Neuronal stem cell (in vitro differentiated cells): Measurements from ENCODE around the gene HDAC4.

Experiments
- DNase-seq: peaks from one replicate; pipeline ENCODE4 v3.0.0-alpha.2; 2013; ENCODE audit warnings: low spot score
- H2AFZ ChIP-seq: one replicate; pipeline ENCODE4 v1.6.1; 2013; ENCODE audit warnings: mild to moderate bottlenecking, low read length, inconsistent platforms
- H2AK5ac ChIP-seq: 2 replicates; pipeline ENCODE4 v1.6.1; 2013; ENCODE audit warnings: low read depth, mild to moderate bottlenecking, inconsistent platforms, low read length, moderate library complexity, mixed read lengths
- H2BK120ac ChIP-seq: 2 replicates; pipeline ENCODE4 v1.6.1; 2013; ENCODE audit warnings: low read depth, mild to moderate bottlenecking, inconsistent platforms, low read length, moderate library complexity, mixed read lengths
- H2BK12ac ChIP-seq: one replicate; pipeline ENCODE4 v1.6.1; 2013; ENCODE audit warnings: low read length, inconsistent platforms
- H2BK15ac ChIP-seq: 2 replicates; pipeline ENCODE4 v1.6.1; 2013; ENCODE audit warnings: mild to moderate bottlenecking, low read length, inconsistent platforms, mixed read lengths
- H2BK5ac ChIP-seq: one replicate; pipeline ENCODE4 v1.6.1; 2013; ENCODE audit warnings: inconsistent platforms, mild to moderate bottlenecking, low read length, moderate library complexity
- H3K14ac ChIP-seq: one replicate; pipeline ENCODE4 v1.6.1; 2013; ENCODE audit warnings: low read length, inconsistent platforms
- H3K18ac ChIP-seq: 2 replicates; pipeline ENCODE4 v1.6.1; 2013; ENCODE audit warnings: low read length, inconsistent platforms
- H3K23ac ChIP-seq: 2 replicates; pipeline ENCODE4 v1.6.1; 2013; ENCODE audit warnings: low read depth, mild to moderate bottlenecking, mixed read lengths, low read length, inconsistent platforms; ENCODE audit not compliant: poor library complexity
- H3K27ac ChIP-seq: replicated peaks from 3 replicates; pipeline ENCODE4 v1.5.1; 2013; ENCODE audit warnings: low read length, inconsistent platforms
- H3K27me3 ChIP-seq, 3 experiments: 2 replicates each; pipeline ENCODE4 v1.6.1; 2013; ENCODE audit warnings: low read length in 3 of 3, mild to moderate bottlenecking in 2 of 3, inconsistent platforms in 1 of 3, low read depth in 1 of 3, mixed read lengths in 1 of 3, moderate library complexity in 1 of 3; ENCODE audit not compliant: control insufficient read depth in 3 of 3, insufficient read depth in 3 of 3
- H3K36me3 ChIP-seq, 2 donors: replicated peaks in 1 of 2; 2 replicates each; pipeline ENCODE4 v1.6.1; 2013; ENCODE audit warnings: low read length in 2 of 2; ENCODE audit not compliant: control insufficient read depth in 2 of 2, insufficient read depth in 2 of 2
- H3K4ac ChIP-seq: 2 replicates; pipeline ENCODE4 v1.6.1; 2013; ENCODE audit warnings: inconsistent platforms, mild to moderate bottlenecking, low read length, moderate library complexity
- H3K4me1 ChIP-seq, 2 donors: 1 replicate in 1 of 2; 2 replicates in 1 of 2; pipeline ENCODE4 v1.6.1; 2013; ENCODE audit warnings: low read length in 2 of 2, low read depth in 1 of 2; ENCODE audit not compliant: control insufficient read depth in 2 of 2, insufficient read depth in 1 of 2
- H3K4me2 ChIP-seq: one replicate; pipeline ENCODE4 v1.6.1; 2013; ENCODE audit warnings: mild to moderate bottlenecking, low read length, inconsistent platforms; ENCODE audit not compliant: insufficient read depth, poor library complexity, severe bottlenecking
- H3K4me3 ChIP-seq, 2 donors: 2 replicates each; pipeline ENCODE4 v1.5.1; 2013; ENCODE audit warnings: low read length in 2 of 2, mild to moderate bottlenecking in 2 of 2, inconsistent platforms in 1 of 2, moderate library complexity in 1 of 2
- H3K79me1 ChIP-seq: one replicate; pipeline ENCODE4 v1.6.1; 2013; ENCODE audit warnings: low read depth, mild to moderate bottlenecking, inconsistent platforms, low read length, moderate library complexity
- H3K9ac ChIP-seq: one replicate; pipeline ENCODE4 v1.6.1; 2013; ENCODE audit warnings: mild to moderate bottlenecking, low read depth, low read length, inconsistent platforms; ENCODE audit not compliant: poor library complexity
- H3K9me3 ChIP-seq, 2 donors: replicated peaks in 1 of 2; 2 replicates each; pipeline versions ENCODE3 to v1.6.1; 2013; ENCODE audit warnings: low read length in 2 of 2, mild to moderate bottlenecking in 2 of 2, inconsistent platforms in 1 of 2, low read depth in 1 of 2, mixed read lengths in 1 of 2, moderate library complexity in 1 of 2; ENCODE audit not compliant: control insufficient read depth in 2 of 2, insufficient read depth in 1 of 2
- H4K8ac ChIP-seq: one replicate; pipeline ENCODE4 v1.6.1; 2013; ENCODE audit warnings: low read depth, mild to moderate bottlenecking, inconsistent platforms, low read length, moderate library complexity
- H4K91ac ChIP-seq: one replicate; pipeline ENCODE4 v1.6.1; 2013; ENCODE audit warnings: low read length, low read depth, mild to moderate bottlenecking, inconsistent platforms; ENCODE audit not compliant: poor library complexity
- WGBS, 2 donors: extraction: QIAGEN DNeasy Blood & Tissue Kit; methylation state at CpG; one replicate each; pipeline ENCODE4 v1.1.7; 2013; ENCODE audit warnings: missing lambda C conversion rate in 2 of 2, mixed read lengths in 1 of 2; ENCODE audit not compliant: insufficient read length in 2 of 2, insufficient replicate concordance in 1 of 2; ENCODE audit errors: extremely low coverage in 2 of 2; 5-methylcytosine and 5-hydroxymethylcytosine counted together

Gene HDAC4

DNA sequence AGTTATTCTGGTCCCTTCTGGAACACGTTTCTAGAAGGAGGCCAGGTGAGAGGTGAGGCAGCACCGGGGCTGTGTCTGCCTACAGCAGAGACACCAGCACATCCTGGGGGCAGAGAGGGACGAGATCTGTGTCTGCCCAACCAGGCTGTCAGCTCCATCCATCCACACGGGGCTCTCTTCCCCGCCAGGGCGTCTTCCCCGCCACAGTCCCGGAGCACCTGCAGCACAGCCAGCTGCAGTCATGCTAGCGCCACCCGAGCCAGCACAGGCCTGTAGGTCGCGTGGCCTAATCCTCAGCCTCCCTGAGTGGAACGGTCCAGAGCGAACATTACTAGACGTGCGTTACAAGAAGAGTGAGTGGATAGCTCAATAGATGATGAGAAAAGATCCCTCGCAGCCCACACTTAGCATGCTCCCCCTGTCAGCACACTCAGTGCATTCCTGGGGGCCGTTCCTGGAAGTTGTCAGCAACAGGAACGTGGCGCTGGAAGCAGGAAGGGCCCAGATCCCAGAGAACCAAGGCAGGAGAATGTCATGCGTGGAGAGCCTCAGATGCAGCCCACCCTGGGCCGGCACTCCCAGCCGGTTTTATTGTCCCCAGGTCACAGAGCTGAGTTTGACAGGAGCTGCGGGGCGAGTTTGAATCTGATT is 374.0 kb downstream of the HDAC4 start:
- H2BK12ac ChIP-seq = peak overlapping the region; percentile 85
- DNase-seq = no peak
- peaks cover 0 to 3% of the 10 kb centered on the region in 2 donors for H3K4me1 ChIP-seq
- no peak overlapping the region for H3K27ac ChIP-seq
- H2AK5ac ChIP-seq = peak overlapping the region; percentile 51
- no peaks in the 10 kb centered on the region for H3K79me1 ChIP-seq
- no peak overlapping the region for H3K4me3 ChIP-seq
- H3K36me3 ChIP-seq = no peaks in the 10 kb centered on the region
- H2BK120ac ChIP-seq = no peak overlapping the region
- H4K8ac ChIP-seq = peak overlapping the region; percentile 7
- no peak overlapping the region for H3K9ac ChIP-seq
- H3K14ac ChIP-seq = peak overlapping the region; percentile 76
- peak overlapping the region; percentile 24 for H2BK15ac ChIP-seq
- peaks cover 0 to 17% (median 0%) of the 10 kb centered on the region in 3 experiments for H3K27me3 ChIP-seq
- peak overlapping the region; percentile 17 for H2AFZ ChIP-seq
- WGBS, 2 donors = no CpG with 5 or more reads among the region's 25 CpGs
- peak overlapping the region; percentile 81 for H3K18ac ChIP-seq
- H4K91ac ChIP-seq = no peak overlapping the region
- H3K23ac ChIP-seq = peak overlapping the region; percentile 71
- H3K4ac ChIP-seq = no peak overlapping the region
- no peak overlapping the region for H2BK5ac ChIP-seq
- H3K9me3 ChIP-seq = no peaks in the 10 kb centered on the region
- no peak overlapping the region for H3K4me2 ChIP-seq

DNA sequence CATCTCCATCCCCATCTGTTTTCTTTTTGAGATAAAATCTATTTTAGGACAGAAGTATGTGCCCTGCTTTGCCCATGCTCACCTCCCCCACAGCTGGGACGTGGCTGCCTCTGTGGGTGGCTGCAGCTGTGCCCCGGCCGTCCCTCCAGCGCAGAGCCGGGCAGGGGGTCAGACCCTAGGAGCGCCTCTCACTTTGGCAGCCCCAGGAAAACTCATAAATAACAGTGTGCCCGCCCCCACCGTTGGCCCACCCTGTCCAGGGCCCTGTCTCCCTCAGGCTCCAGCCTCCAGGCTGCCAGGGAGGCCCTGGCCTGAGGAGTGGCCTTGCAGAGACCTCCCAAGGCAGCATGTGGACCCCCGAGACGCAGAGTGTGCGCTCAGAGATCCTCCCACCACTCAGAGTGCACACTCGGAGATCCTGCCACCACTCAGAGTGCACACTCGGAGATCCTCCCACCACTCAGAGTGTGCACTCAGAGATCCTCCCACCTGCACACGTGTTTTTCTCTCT is 374.8 kb downstream of the HDAC4 start:
- Histone ChIP-seq H2BK15ac (no peak overlapping the region), H3K23ac (no peak overlapping the region), H2AK5ac (peak overlapping the region; percentile 51), H2AFZ (peak overlapping the region; percentile 49), H3K4ac (no peak overlapping the region), H3K4me1 (peaks cover 0 to 3% of the 10 kb centered on the region in 2 donors), H4K8ac (no peak overlapping the region), H3K9ac (no peak overlapping the region), H2BK5ac (no peak overlapping the region), H2BK12ac (no peak overlapping the region), H3K4me2 (no peak overlapping the region), H3K27ac (no peak overlapping the region), H3K14ac (no peak overlapping the region), H3K27me3 (peaks cover 0 to 24% (median 0%) of the 10 kb centered on the region in 3 experiments), H4K91ac (no peak overlapping the region), H2BK120ac (no peak overlapping the region), H3K4me3 (no peak overlapping the region), H3K18ac (peak overlapping the region; percentile 46), H3K79me1 (no peaks in the 10 kb centered on the region), H3K9me3 (no peaks in the 10 kb centered on the region), H3K36me3 (no peaks in the 10 kb centered on the region)
- DNase-seq = no peak
- no CpG with 5 or more reads among the region's 14 CpGs for WGBS, 2 donors

DNA sequence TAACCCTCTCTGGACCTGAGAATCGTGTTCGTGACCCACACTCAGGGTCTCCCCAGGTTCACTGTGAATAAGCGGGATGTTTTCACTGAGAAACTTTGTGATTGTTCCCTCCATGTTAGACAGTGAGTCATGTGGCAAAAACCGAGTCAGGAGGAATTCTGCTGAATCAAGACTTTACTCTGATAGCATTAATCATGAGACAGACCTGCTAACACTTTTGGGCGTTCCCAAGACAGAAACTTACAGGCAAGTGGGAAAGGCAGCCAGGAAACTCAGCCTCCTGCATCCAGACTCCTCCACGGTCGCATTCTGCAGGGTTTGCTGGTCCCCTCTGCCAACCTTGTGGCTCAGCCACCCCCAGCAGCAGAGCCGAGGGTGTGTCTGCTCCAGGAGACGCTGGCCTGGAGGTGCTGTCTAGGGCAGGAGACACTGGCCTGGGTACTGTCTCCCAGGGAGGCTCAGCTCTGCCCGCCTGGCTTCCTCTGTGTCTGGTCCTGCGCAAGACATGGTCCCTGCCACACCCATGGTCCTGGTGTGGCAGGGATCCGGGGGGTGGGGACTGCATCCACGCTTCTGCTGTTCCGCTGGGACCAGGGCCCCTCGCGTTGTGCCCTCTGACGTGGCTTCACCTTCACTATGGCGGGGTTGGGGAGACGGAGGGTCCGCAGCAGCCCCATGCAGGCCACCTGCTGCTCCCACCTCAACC is 375.6 kb downstream of the HDAC4 start:
- no peak for DNase-seq
- H2AFZ ChIP-seq = no peak overlapping the region
- no peak overlapping the region for H3K18ac ChIP-seq
- H3K4me3 ChIP-seq = no peak overlapping the region
- H4K91ac ChIP-seq = no peak overlapping the region
- H3K27ac ChIP-seq = no peak overlapping the region
- H3K4me2 ChIP-seq = no peak overlapping the region
- H3K14ac ChIP-seq = no peak overlapping the region
- no peak overlapping the region for H3K4ac ChIP-seq
- peaks cover 0 to 3% of the 10 kb centered on the region in 2 donors for H3K4me1 ChIP-seq
- peaks cover 0 to 25% (median 0%) of the 10 kb centered on the region in 3 experiments for H3K27me3 ChIP-seq
- H2BK5ac ChIP-seq = no peak overlapping the region
- H2BK15ac ChIP-seq = no peak overlapping the region
- H2BK120ac ChIP-seq = no peak overlapping the region
- no CpG with 5 or more reads among the region's 20 CpGs for whole genome bisulfite sequencing, 2 donors
- no peaks in the 10 kb centered on the region for H3K9me3 ChIP-seq
- no peak overlapping the region for H4K8ac ChIP-seq
- H2BK12ac ChIP-seq = no peak overlapping the region
- no peak overlapping the region for H2AK5ac ChIP-seq
- H3K9ac ChIP-seq = peak overlapping the region; percentile 64
- H3K79me1 ChIP-seq = no peaks in the 10 kb centered on the region
- H3K36me3 ChIP-seq = no peaks in the 10 kb centered on the region
- no peak overlapping the region for H3K23ac ChIP-seq

DNA sequence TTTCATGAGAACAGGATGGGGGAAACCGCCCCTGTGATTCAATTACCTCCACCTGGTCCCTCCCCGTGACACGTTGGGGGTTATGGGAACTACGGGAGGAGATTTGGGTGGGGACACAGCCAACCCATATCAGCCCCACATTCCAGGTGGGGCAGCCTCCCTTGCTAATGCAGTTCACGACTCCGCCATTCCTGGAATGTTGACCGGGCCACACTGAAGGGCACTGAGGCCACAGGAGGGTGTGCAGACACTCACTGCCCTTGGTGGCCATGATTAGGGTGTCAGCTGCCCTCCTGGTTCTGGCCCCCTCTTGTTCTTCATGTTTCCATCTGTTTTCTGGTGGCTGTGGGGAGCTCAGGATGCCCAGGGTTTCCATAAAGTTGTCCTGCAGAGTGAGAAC is 376.6 kb downstream of the HDAC4 start:
- Histone ChIP-seq H2BK120ac (no peak overlapping the region), H2AK5ac (no peak overlapping the region), H3K9me3 (no peaks in the 10 kb centered on the region), H3K4me3 (no peak overlapping the region), H2BK12ac (no peak overlapping the region), H3K79me1 (no peaks in the 10 kb centered on the region), H3K4ac (no peak overlapping the region), H3K9ac (no peak overlapping the region), H3K36me3 (no peaks in the 10 kb centered on the region), H3K18ac (no peak overlapping the region), H3K27ac (no peak overlapping the region), H3K23ac (no peak overlapping the region), H4K91ac (no peak overlapping the region), H3K27me3 (peaks cover 0 to 27% (median 0%) of the 10 kb centered on the region in 3 experiments), H2BK5ac (no peak overlapping the region), H4K8ac (no peak overlapping the region), H3K4me1 (peaks cover 0 to 3% of the 10 kb centered on the region in 2 donors), H3K14ac (no peak overlapping the region), H2AFZ (no peak overlapping the region), H2BK15ac (no peak overlapping the region), H3K4me2 (no peak overlapping the region)
- no peak for DNase-seq
- WGBS, 2 donors = no CpG with 5 or more reads among the region's 7 CpGs
